Rectal smooth muscle tissue (tissue), 1 donor: ENCODE data around the gene TST.

ENCODE experiments used
- H3K27ac ChIP-seq: one replicate; pipeline ENCODE4 v1.7.0; 2013; ENCODE audit warnings: low read depth, low read length, inconsistent platforms
- H3K27me3 ChIP-seq: one replicate; pipeline ENCODE4 v1.7.0; 2013; ENCODE audit warnings: low read length; ENCODE audit not compliant: control insufficient read depth, insufficient read depth
- H3K36me3 ChIP-seq: one replicate; pipeline ENCODE4 v1.7.0; 2013; ENCODE audit warnings: low read length; ENCODE audit not compliant: control insufficient read depth, insufficient read depth
- H3K4me1 ChIP-seq: one replicate; pipeline ENCODE4 v1.7.0; 2013; ENCODE audit warnings: low read length; ENCODE audit not compliant: control insufficient read depth, insufficient read depth
- H3K4me3 ChIP-seq: one replicate; pipeline ENCODE4 v1.7.0; 2013; ENCODE audit warnings: low read length
- H3K9ac ChIP-seq: one replicate; pipeline ENCODE4 v1.7.0; 2013; ENCODE audit warnings: low read length

TST gene

DNA sequence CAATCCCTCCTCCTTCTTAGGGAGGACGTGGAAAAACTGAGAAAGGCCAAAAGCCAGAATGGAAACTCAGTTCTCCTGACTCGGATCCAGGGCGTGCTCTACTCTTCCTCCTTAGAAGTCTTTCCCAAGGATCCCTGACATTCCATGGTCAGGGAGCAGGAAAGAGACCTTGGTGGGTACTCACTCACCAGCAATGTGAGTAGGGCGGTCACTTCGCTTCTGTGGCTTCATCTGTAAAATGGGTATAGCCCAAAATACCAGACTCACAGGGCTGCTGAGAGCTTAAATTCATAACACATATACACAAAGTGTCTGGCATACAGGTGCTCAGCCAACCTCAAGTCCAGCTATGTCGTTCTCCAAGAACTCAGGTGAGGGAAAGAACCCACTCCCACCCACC is 31.7 kb upstream of the TST start:
- H3K27ac ChIP-seq = no peak overlapping the region
- H3K4me3 ChIP-seq = peak overlapping the region; percentile 72
- H3K9ac ChIP-seq = no peak overlapping the region
- H3K36me3 ChIP-seq = no peaks in the 10 kb centered on the region
- no peaks in the 10 kb centered on the region for H3K27me3 ChIP-seq
- H3K4me1 ChIP-seq = no peaks in the 10 kb centered on the region

- no peaks in the 10 kb centered on the region for H3K4me1 ChIP-seq
- no peaks in the 10 kb centered on the region for H3K36me3 ChIP-seq
- H3K4me3 ChIP-seq = no peak overlapping the region
- no peaks in the 10 kb centered on the region for H3K27me3 ChIP-seq
- H3K9ac ChIP-seq = no peak overlapping the region
- no peak overlapping the region for H3K27ac ChIP-seq
Observed at GRCh38 chr22:37049224-37049623, 30.0 kb upstream of the TST start.

DNA sequence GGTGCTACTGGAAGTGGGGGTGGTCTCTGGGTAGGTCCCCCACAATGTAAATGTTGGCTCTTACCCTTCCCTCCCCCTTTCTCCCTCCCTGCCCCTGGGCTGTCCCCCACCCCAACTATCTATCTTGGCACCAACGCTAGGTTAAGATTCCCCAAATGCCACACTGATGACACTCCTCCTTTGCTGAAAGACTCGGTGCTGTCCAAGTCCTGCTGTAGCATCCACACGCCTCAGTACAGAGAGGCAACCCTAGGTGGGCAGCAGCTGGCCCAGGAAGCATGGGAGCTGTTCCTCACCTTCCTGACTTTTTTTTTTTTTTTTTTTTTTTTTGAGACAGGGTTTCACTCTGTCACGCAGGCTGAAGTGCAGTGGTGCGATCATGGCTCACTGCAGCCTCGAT is 28.9 kb upstream of the TST start:
- H3K9ac ChIP-seq = no peak overlapping the region
- H3K4me1 ChIP-seq = no peaks in the 10 kb centered on the region
- no peak overlapping the region for H3K27ac ChIP-seq
- no peaks in the 10 kb centered on the region for H3K36me3 ChIP-seq
- no peak overlapping the region for H3K4me3 ChIP-seq
- peaks cover 3% of the 10 kb centered on the region for H3K27me3 ChIP-seq

- no peak overlapping the region for H3K9ac ChIP-seq
- no peaks in the 10 kb centered on the region for H3K4me1 ChIP-seq
- H3K36me3 ChIP-seq = no peaks in the 10 kb centered on the region
- peaks cover 3% of the 10 kb centered on the region for H3K27me3 ChIP-seq
- H3K4me3 ChIP-seq = no peak overlapping the region
- H3K27ac ChIP-seq = no peak overlapping the region
Observed at GRCh38 chr22:37047006-37047405, 27.8 kb upstream of the TST start.

DNA sequence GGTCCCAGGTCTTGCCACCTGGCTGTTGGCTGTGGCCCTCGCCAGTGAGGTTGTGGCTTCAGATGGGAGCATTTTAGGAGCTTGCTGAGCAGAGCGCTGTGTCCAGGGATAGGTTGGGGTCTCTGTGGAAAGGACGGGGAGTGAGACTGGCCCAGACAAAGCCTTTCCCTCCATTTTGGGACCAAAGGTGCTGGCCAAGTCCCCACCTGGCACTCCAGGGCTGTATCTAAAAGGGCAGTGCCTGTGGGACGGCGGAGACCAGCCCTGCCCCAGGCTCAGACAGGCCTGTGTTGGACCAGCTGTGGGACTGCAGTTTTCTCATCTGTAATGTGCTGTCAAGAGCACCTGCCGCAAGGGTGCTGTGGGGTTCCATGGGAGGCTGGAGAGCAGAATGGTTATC is 27.3 kb upstream of the TST start:
- peaks cover 3% of the 10 kb centered on the region for H3K27me3 ChIP-seq
- H3K36me3 ChIP-seq = no peaks in the 10 kb centered on the region
- no peaks in the 10 kb centered on the region for H3K4me1 ChIP-seq
- no peak overlapping the region for H3K4me3 ChIP-seq
- H3K9ac ChIP-seq = no peak overlapping the region
- H3K27ac ChIP-seq = no peak overlapping the region

GRCh38 chr22:37045958-37046357 is 26.7 kb upstream of the TST start:
- no peak overlapping the region for H3K4me3 ChIP-seq
- no peaks in the 10 kb centered on the region for H3K36me3 ChIP-seq
- H3K9ac ChIP-seq = no peak overlapping the region
- H3K4me1 ChIP-seq = no peaks in the 10 kb centered on the region
- H3K27ac ChIP-seq = no peak overlapping the region
- peaks cover 3% of the 10 kb centered on the region for H3K27me3 ChIP-seq

- H3K36me3 ChIP-seq = no peaks in the 10 kb centered on the region
- H3K27me3 ChIP-seq = peaks cover 3% of the 10 kb centered on the region
- H3K9ac ChIP-seq = no peak overlapping the region
Observed at GRCh38 chr22:37044634-37045625, 25.7 kb upstream of the TST start.

GRCh38 chr22:37043828-37044538 is 24.7 kb upstream of the TST start:
- H3K36me3 ChIP-seq = no peaks in the 10 kb centered on the region
- H3K4me1 ChIP-seq = no peaks in the 10 kb centered on the region
- H3K27me3 ChIP-seq = peaks cover 3% of the 10 kb centered on the region
- H3K9ac ChIP-seq = no peak overlapping the region
- H3K27ac ChIP-seq = no peak overlapping the region
- H3K4me3 ChIP-seq = no peak overlapping the region

More at GRCh38 chr22:37044634-37045625, 25.7 kb upstream of the TST start:
- Histone ChIP-seq H3K4me3 (no peak overlapping the region), H3K4me1 (no peaks in the 10 kb centered on the region), H3K27ac (no peak overlapping the region)

DNA sequence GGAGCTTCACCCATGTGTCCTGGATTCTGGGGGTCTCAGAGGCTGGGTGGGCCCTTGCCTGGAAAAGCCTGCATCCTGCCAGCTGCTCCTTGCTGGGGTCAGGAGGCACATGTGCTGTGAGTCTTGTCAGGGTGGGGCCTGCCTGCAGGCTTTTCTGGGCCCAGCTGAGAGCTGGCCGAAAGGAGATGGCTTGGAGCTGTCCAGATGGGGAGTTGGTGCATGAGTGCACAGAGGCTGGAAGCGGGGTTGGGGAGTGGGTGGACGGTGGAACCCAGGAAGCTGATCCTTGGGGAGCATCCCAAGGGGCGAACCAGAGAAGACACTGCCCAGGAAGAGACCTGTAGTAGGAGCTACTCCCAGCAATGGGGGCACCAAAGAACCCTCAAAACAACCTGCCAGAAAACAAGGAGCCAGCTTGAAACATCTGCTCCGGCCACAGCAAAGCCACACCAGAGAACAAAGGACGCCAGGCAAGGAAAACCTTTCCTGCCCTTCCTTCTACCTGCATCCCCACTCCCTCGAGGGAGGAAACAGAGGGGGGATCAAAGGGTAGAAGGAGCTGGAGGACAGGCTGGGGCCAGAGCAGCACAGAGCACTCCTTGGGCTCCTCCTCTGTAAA is 24.1 kb upstream of the TST start:
- H3K4me3 ChIP-seq = peak overlapping the region; percentile 17
- H3K36me3 ChIP-seq = no peaks in the 10 kb centered on the region
- peaks cover 3% of the 10 kb centered on the region for H3K27me3 ChIP-seq
- H3K4me1 ChIP-seq = no peaks in the 10 kb centered on the region
- H3K9ac ChIP-seq = no peak overlapping the region
- H3K27ac ChIP-seq = no peak overlapping the region

DNA sequence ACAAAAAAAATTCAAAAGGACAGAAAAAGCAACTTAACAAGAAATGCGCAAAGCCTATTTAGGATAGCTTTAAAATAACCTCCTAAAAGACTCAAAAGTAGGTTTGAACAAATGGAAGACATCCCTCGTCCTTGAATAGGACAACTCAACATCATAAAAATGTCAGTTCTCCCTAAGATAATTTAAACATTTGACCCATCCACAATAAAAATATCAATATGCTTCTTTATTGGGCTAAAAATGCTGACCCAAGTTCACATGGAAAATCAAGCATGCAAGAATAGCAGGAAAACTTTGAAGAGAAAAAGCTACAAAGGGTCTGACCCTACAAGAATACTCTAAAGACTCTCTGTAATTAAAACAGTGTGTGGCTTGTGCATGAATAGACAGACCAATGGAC is 20.2 kb upstream of the TST start:
- H3K27ac ChIP-seq = no peak overlapping the region
- H3K27me3 ChIP-seq = peaks cover 3% of the 10 kb centered on the region
- H3K4me1 ChIP-seq = no peaks in the 10 kb centered on the region
- no peaks in the 10 kb centered on the region for H3K36me3 ChIP-seq
- no peak overlapping the region for H3K4me3 ChIP-seq
- no peak overlapping the region for H3K9ac ChIP-seq

GRCh38 chr22:37037669-37038068 is 18.4 kb upstream of the TST start:
- H3K4me3 ChIP-seq = no peak overlapping the region
- H3K4me1 ChIP-seq = no peaks in the 10 kb centered on the region
- H3K36me3 ChIP-seq = no peaks in the 10 kb centered on the region
- H3K27ac ChIP-seq = no peak overlapping the region
- H3K9ac ChIP-seq = no peak overlapping the region
- no peaks in the 10 kb centered on the region for H3K27me3 ChIP-seq

DNA sequence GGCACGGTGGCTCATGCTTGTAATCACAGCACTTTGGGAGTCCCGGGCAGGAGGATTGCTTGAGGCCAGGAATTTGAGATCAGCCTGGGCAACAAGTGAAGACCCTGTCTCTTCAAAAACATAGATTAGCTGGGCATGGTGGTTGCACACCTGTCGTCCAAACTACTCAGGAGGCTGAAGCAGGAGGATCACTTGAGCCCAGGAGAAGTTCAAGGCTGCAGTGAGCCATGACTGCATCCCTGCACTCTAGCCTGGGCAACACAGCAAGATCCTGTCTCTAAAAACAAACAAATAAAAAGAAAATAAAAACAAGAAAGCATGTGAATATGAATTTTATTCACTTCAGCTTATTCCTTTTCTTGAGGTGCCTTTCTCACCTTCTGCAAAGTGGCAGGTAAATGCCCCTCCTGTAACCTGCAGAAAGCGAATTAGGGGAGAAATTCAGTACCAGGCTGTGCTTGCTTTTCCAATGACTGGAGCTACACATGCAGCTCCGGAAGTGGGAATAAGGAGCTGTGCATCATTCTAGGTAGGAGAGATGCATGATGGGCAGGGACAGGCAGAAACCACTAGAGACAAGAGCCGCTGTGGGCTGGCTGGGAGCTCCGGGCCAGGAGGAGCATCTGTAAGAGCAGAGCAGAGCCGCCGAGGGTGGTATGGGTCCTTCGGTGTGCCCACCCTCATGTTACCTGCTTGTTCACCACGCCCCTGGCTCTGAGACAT is 17.6 kb upstream of the TST start:
- H3K4me3 ChIP-seq = no peak overlapping the region
- no peaks in the 10 kb centered on the region for H3K4me1 ChIP-seq
- no peak overlapping the region for H3K27ac ChIP-seq
- no peaks in the 10 kb centered on the region for H3K36me3 ChIP-seq
- no peak overlapping the region for H3K9ac ChIP-seq
- no peaks in the 10 kb centered on the region for H3K27me3 ChIP-seq
